Measurements from ENCODE around the gene BMPER.

The BMPER gene

DNA sequence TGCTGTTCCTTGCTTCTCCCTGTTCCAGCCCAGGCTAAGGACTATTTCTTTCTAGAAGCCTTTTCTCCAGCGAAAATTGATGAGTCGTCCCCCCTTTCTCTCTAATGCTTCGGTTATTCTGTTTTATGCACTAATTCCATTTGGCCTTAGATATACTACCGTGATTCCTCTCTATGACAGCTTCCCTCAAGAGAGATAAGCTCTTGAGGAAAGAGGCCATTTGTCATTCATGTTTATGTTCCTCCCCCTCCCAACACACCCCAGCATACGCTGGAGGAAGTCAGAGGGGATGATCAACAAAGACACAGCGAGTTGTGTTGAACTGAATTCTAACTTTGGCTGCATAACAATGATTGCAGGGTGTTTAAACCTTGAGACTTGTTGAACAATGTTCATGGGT is 198.8 kb downstream of the BMPER start:
- TF ChIP-seq, protein P1, sequence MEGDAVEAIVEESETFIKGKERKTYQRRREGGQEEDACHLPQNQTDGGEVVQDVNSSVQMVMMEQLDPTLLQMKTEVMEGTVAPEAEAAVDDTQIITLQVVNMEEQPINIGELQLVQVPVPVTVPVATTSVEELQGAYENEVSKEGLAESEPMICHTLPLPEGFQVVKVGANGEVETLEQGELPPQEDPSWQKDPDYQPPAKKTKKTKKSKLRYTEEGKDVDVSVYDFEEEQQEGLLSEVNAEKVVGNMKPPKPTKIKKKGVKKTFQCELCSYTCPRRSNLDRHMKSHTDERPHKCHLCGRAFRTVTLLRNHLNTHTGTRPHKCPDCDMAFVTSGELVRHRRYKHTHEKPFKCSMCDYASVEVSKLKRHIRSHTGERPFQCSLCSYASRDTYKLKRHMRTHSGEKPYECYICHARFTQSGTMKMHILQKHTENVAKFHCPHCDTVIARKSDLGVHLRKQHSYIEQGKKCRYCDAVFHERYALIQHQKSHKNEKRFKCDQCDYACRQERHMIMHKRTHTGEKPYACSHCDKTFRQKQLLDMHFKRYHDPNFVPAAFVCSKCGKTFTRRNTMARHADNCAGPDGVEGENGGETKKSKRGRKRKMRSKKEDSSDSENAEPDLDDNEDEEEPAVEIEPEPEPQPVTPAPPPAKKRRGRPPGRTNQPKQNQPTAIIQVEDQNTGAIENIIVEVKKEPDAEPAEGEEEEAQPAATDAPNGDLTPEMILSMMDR (IDR thresholded peaks at IDR 0.05; ENCODE audit: control extremely low read depth, extremely low read depth, low read depth, missing control alignments): no peak
- ChIA-PET CTCF (interaction anchor here (1.4 kb wide), 1 partner anchor 10 kb away, joined by 4 read pairs; no protein-coding TSS in a partner anchor), POLR2A (no interaction called here)
- DNase-seq (ENCODE audit: extremely low spot score): no peak

DNA sequence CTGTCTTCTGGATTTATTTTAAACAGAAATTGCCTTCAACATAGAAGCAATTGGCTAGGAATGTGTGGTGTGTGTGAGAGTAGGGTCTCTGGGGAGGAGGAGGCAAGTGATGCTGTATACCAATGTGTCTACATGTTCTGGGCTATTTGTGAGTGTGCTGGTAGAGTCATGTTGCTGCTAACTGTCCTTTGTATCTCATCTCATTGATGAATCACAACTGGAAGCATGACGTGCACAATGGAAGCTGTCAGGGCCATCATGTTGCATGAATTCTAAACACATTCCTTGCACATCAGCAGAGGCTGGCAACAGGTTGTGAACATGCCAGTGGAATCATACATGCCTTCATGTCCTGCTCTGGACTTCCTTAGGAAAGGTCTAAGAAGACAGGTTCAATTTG is 199.7 kb downstream of the BMPER start:
- ChIA-PET POLR2A (no interaction called here), CTCF (no interaction called here)
- TF ChIP-seq, protein P1 (IDR thresholded peaks at IDR 0.05; ENCODE audit: control extremely low read depth, extremely low read depth, low read depth, missing control alignments): no peak

DNA sequence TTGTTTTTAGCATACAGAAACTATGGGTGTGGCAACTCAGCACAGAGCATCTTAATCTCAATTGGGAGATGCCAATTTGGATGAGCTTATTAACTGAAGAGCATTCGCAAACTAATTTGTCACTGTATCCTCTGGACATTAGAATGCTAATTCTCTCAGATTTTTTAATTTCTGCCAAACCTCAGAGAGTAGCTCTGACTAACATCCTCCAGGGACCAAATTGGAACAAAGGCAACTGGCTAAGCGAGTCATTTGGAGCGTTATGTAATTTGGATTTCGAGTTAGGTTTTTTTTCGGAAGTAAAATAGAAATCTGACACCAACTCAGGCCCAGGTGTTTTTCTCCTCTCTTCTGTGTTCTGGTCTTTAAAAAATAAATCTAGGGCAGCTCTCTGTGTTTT is 201.9 kb downstream of the BMPER start:
- CTCF ChIA-PET: interaction anchor here (1.4 to 1.6 kb wide), 2 partner anchors 13 to 38 kb away, joined by 3 read pairs; no protein-coding TSS in a partner anchor
- POLR2A ChIA-PET: no interaction called here
- TF ChIP-seq, protein P1 (IDR thresholded peaks at IDR 0.05; ENCODE audit: control extremely low read depth, extremely low read depth, low read depth, missing control alignments): no peak
- no peak for DNase-seq (ENCODE audit: extremely low spot score)

More for the DNA sequence above, 199.7 kb downstream of the BMPER start:
- no peak for DNase-seq (ENCODE audit: extremely low spot score)

DNA sequence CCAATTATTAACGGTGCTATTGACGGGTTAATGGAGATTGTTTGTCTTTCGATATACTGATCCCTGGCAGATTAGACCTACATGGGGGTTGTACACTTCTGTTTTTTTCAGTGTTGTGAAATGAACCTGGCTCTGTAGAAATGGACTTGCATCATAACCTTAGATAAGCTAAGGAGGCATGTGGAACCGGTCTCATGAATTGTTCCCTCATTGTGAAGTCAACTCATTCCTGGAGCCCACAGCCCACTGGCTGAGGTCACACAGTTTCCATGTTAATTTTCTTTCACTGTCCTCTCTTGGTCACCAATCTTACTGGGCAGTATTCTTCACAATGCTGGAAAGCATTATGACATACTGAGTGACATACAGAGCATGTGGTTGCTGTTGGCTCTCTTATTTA is 202.8 kb downstream of the BMPER start:
- CTCF ChIA-PET: no interaction called here

DNA sequence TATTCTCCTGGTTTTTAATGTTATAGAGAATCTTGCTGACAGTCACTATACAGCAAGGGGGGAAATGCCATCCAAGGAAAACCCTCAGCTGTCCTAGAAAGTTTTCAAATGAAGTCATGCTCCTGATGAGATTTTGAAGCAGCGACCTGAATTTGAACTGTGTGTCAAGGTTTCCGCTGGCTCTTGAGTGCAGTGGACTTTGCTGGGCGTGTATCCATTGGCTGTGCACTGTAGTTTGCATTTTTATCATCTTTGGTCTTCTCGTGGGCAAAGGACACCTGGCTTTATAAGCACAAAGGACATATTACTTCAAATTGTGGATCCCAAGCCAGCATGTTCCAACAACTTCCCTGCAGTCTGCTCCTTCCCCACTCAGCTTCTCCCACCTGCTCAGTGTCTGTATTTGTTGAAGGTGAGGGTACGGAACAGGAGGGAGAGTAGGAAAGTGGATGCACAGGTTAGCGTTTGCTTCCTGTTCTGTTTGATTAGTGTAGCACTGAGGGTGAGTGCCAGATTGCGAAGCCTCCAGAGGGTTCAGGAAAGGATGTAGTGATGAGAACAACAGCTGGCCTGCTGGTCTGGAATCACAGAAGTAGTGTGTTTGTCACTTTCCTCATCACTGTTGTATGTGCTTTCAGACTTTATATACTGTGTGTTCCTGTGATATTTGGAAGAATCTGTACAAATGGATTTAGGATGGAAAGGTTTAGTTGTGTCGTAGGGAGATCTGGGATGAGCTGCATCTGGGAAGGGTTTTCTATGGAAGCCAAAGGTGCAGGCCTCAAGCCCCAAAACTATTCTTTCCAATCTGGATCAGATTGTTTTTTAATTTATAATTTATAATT is 204.8 kb downstream of the BMPER start:
- POLR2A ChIA-PET: no interaction called here
- TF ChIP-seq, protein P1 (IDR thresholded peaks at IDR 0.05; ENCODE audit: control extremely low read depth, extremely low read depth, low read depth, missing control alignments): no peak
- DNase-seq (ENCODE audit: extremely low spot score): no peak
- CTCF ChIA-PET: interaction anchor here (1.4 kb wide), 2 partner anchors 10 to 22 kb away, joined by 3 to 5 read pairs; no protein-coding TSS in a partner anchor

More for the DNA sequence above, 202.8 kb downstream of the BMPER start:
- TF ChIP-seq, protein P1 (IDR thresholded peaks at IDR 0.05; ENCODE audit: control extremely low read depth, extremely low read depth, low read depth, missing control alignments): no peak
- no peak for DNase-seq (ENCODE audit: extremely low spot score)
- POLR2A ChIA-PET: no interaction called here

DNA sequence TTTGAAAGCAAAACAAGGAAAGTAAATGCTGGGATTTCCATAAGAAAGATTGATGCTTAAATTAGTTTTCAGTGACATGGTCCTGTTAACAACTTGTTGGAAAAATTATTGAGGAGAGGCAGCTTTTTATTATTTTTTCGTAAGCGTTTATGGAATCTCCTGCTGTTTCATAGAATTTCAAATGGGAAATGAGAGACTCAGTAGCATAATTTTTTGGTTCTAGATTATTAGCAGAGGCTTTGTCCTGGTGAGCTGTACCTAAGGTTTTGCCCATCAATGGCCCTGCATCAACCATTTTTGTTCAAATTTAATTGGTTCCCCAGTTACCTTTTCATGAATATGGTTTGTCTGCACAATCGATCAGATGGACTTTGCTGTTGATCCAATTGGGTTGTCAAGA is 205.7 kb downstream of the BMPER start:
- TF ChIP-seq, protein P1 (IDR thresholded peaks at IDR 0.05; ENCODE audit: control extremely low read depth, extremely low read depth, low read depth, missing control alignments): no peak
- no peak for DNase-seq (ENCODE audit: extremely low spot score)
- ChIA-PET CTCF (no interaction called here), POLR2A (no interaction called here)
